ENCODE measurements around the gene CHMP2A. TPM values are rescaled to one million over a fixed set of nuclear protein-coding genes. Genes with fewer than 3 reads are reported as not detected.

CHMP2A gene
- total and polyA plus RNA-seq, 2 experiments from 2014 or later: 92.2 to 145 TPM

GRCh38 chr19:58519355-58520256, 35.3 kb downstream of the CHMP2A start, which contains the start of gene ZBTB45 (continued):
- TF ChIP-seq JUNB (IDR thresholded peaks at IDR 0.05; ENCODE audit: unreplicated experiment) (no peak), EZH2phosphoT487 (IDR thresholded peaks at IDR 0.05; ENCODE audit: unreplicated experiment) (no peak), REST (IDR thresholded peaks at IDR 0.05; ENCODE audit: unreplicated experiment) (no peak), STAT1 (IDR thresholded peaks at IDR 0.05; ENCODE audit: unreplicated experiment) (no peak), CREB1 (CRISPR knock-in tag; IDR thresholded peaks at IDR 0.05; ENCODE audit: low read depth) (peak; percentile 85), ETS1 (IDR thresholded peaks at IDR 0.05) (peak; percentile 93)

- peak overlapping the region; percentile 98 for H3K27ac Mint-ChIP-seq
- peak; percentile 49 for ATAC-seq
- H3K4me1 Mint-ChIP-seq: peaks cover 49% of the 10 kb centered on the region
- peak overlapping the region; percentile 97 for H3K27ac ChIP-seq (ENCODE audit: low read depth)
- peaks cover 39% of the 10 kb centered on the region for H3K27me3 Mint-ChIP-seq (ENCODE audit: insufficient read depth, low read depth, poor library complexity)
- peak; percentile 27; the same call in 1 of the 2 replicates for TF ChIP-seq POLR2AphosphoS5 (IDR thresholded peaks at IDR 0.05; ENCODE audit: low read depth)
- TF ChIP-seq CREB1 (CRISPR knock-in tag; IDR thresholded peaks at IDR 0.05; ENCODE audit: low read depth): no peak
- TF ChIP-seq NANOG (IDR thresholded peaks at IDR 0.05; ENCODE audit: borderline replicate concordance): no peak
- TF ChIP-seq CTCF (conservative IDR thresholded peaks at IDR 0.05; ENCODE audit: low read depth in 2 of 2): peak; percentile 56 to 78
- TF ChIP-seq REST (IDR thresholded peaks at IDR 0.05; ENCODE audit: unreplicated experiment): no peak
- H3K9me2 ChIP-seq (ENCODE audit: insufficient read depth): no peaks in the 10 kb centered on the region
- H3K36me3 Mint-ChIP-seq (ENCODE audit: low read depth): peaks cover 20% of the 10 kb centered on the region
- peaks cover 31% of the 10 kb centered on the region for H3F3A ChIP-seq (replicated peaks; ENCODE audit: low read depth)
- peak overlapping the region; percentile 85 for H3K4me2 ChIP-seq
- H3K4me3 Mint-ChIP-seq: peak overlapping the region; percentile 86
- H4K20me1 ChIP-seq (replicated peaks; ENCODE audit: insufficient read depth): no peaks in the 10 kb centered on the region
- H3K36me3 ChIP-seq (ENCODE audit: insufficient read depth): no peaks in the 10 kb centered on the region
- H3K27me3 ChIP-seq (ENCODE audit: insufficient read depth): no peaks in the 10 kb centered on the region
- H3K4me3 ChIP-seq: peak overlapping the region; percentile 94
- peaks cover 36% of the 10 kb centered on the region for H3K4me1 ChIP-seq (ENCODE audit: insufficient read depth)
- DNase-seq (ENCODE audit: low spot score): peak; percentile 92
- H2AFZ ChIP-seq: peak overlapping the region; percentile 88; the same call in 1 of the 2 replicates
- no peaks in the 10 kb centered on the region; the same call in 2 of the 3 replicates for H3K9me3 Mint-ChIP-seq
- peaks cover 11% of the 10 kb centered on the region; the same call in 1 of the 2 replicates for H3K79me2 ChIP-seq (replicated peaks; ENCODE audit: insufficient read depth)
These were observed 35.9 kb downstream of the CHMP2A start for GRCh38 chr19:58519087-58519354.

Data from GM23338 (cell line).